Glomerular visceral epithelial cell (primary cell): Measurements from ENCODE around the gene RBM18.

Experiments
- DNase-seq: peaks from one replicate; pipeline ENCODE4 v3.0.0-alpha.2; 2016; ENCODE audit errors: extremely low spot score

Gene RBM18

DNA sequence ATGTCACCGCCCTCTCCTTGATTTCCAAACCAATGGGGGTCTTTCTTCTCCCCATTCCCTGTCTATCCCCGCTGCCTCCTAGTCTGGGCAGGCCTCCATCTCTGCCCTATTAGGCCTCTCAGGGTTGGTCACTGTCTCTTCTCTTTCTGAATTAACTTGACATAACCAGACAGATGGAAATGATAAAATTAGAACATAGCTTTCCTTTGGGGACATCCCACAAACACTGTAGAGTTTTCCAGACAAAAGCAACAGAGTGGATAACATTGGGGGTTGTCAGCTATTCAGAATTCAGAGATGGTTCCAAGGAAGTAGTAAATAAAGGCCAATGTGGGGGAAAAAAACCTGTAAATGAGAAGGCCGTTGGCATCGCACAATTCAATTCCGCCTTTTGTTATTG lies 60.6 kb downstream of the RBM18 start:
- DNase-seq, result no peak

GRCh38 chr9:122202111-122202510 lies 62.5 kb downstream of the RBM18 start:
- DNase-seq, result no peak

GRCh38 chr9:122201641-122202040 lies 63.0 kb downstream of the RBM18 start:
- peak; percentile 17 for DNase-seq

DNA sequence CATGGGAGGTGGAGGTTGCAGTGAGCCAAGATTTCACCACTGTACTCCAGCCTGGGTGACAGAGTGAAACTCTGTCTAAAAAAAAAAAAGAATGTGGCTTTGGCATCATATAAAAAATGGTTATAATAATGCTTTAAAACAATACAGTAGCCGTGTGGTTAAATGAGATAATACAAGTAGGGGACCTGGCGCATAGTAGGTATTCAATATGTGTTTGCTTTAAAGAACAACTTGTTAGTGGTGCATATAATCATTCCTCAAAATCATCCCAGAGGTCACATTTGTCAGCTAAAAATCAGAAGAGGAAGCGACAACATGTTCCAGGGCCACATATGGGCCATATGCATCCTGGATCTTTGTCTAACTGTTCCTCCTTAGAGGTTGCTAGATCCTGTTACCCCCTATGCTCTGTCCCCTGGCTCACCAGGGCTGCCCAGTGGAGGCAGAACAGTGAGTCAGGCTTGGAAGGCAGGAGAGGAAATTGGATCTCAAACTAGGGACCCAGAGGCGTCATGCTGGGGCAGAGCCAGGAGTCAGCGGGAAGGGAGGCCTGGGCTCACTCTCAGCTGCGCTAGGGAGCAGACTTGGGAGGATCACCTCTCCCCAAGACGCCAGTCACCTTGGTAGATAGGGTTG lies 63.6 kb downstream of the RBM18 start:
- peak; percentile 26 for DNase-seq

DNA sequence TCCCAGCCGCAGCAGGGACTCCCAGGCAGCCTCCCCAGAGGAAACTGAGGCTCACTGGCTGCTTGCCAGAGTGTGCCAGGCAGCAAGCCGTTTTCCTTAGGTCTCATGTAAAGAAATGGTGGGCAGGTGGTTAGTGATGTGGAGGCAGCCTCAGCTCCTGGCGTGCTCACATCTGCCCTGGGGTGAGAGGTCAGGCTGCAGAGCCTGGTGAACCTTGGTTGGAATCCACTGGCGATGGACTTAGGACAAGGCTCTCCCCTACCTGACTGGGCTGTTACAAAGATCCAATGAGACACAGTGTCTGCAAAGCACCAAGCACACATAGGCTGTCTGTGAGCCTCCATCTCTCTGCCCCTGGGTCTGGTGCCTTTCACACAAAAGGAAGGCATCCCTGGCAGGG lies 66.8 kb downstream of the RBM18 start:
- no peak for DNase-seq

DNA sequence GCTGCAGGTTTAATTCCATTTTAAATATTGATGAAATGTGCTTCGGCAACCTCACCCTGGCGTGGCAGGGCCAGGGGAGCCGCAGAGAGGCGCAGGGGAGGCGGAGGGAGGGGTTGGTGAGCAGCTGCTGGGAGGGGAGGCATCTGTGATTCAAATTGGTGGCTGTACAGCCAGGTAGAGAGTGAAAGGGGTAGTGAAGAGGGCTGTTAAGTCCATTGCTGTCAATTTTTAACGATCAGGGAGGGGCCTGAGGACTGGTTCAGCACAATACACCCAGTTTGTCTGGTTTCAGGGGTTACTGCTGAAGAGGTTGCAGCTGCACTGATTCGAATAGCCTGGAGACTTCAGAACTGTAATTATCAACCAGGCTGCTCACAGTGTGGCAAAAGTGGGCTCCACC lies 67.2 kb downstream of the RBM18 start:
- DNase-seq, result no peak

DNA sequence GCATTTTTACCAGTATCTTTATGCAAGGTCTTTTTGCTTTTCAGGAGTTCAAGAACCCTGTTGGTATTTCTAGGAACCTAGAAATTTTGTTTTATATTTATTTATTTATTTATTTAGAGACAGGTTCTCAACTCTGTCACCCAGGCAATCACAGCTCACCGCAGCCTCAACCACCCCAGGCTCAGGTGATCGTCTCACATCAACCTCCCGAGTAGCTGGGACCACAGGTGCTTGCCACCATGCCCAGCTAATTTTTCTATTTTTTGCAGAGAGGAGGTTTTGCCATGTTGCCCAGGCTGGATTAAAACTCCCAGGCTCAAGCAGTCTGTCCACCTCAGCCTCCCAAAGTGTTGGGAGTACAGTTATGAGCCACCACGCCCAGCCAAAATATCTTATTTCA lies 68.8 kb downstream of the RBM18 start:
- no peak for DNase-seq

DNA sequence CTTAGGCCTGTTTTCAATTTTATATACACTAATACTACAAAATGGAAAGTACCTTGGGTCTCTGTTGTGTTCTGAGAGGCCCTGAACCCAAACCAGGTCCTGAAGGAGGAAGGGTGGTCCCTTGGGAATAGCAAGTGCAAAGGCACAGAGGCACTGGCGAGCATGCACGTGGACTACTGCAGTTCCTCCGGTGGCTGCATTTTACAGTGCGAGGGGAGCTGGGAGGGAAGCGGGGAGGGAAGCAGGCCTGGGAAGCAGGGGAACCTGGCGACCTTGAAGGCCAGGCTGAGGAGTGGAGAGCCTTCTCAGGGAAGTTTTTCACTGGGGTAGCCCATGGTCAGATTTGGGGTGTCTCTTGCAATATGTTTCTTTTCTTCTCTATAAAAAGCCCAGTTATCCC lies 71.0 kb downstream of the RBM18 start:
- DNase-seq, result no peak

DNA sequence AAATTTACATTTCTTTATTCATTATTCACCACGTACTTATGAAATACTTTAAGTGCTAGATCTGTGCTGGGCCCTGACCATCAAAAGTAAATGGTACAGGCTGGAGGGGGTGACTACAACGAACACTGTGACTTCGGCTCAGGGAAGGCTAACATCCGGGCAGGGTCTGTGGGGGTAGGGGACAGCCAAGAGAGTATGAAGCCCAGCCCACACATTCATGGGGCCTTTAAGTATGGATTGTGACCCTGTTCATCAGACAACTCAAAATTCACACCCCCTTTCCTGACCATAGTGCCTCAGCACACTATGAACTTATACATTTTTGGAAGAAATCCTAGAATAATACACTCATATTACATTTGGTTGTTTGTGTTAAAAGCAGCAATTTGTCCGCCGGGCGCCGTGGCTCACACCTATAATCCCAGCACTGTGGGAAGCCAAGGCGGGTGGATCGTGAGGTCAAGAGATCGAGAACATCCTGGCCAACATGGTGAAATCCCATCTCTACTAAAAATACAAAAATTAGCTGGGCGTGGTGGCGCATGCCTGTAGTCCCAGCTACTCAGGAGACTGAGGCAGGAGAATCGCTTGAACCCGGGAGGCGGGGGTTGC lies 71.6 kb downstream of the RBM18 start:
- DNase-seq, result no peak

DNA sequence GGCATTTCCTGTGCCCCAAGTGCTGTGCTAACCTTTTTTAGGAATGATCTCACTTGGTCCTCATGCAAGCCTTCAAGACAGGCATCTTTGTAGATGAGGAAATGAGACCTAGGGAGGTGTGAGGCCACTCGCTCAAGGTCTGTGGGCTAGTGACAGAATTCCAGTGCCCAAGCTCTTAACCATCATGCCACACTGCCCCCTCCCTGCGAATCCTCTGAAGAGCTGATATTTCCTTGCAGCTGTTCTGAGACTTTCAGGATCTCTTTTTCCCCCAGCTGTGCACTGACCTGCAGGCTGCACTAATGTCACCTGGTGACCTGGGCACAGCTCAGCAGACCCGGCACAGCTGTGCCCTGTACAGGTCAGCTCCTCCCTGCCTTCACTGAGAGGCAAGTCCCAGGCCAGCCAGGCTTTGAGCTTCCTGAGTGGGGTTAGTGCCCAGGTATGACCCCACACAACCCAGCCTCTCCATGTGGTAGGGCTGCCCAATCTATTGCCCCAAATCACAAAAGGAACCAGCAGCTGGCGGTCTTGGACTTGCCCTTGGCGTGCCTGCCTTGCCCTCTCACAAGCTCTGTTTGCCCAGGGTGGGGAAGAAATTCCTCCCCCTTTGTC lies 72.3 kb downstream of the RBM18 start:
- no peak for DNase-seq

DNA sequence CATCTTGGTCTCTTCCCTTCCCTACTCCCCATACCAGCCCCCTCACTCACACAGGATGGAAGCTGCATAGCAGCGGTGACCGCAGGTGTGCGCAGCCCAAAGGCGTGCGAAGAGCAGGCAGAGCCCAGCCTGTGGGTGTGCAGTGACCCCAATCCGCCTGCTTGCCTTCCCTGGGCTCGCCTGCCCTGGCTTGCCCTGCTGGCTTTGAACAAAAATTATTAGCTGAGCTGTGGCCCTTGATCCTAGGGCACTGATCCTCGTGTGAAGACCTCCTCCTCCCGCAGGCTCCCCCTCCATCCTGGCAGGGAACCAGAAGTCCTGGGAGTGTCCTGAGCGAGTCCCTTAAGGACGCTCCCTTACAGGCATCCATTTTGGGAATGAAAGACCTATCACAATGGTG lies 73.1 kb downstream of the RBM18 start:
- DNase-seq, result no peak

- DNase-seq, result peak; percentile 13
These were observed 73.9 kb downstream of the RBM18 start for GRCh38 chr9:122190597-122191381.

GRCh38 chr9:122188369-122188768 lies 76.3 kb downstream of the RBM18 start:
- DNase-seq, result no peak
